HEK293 (cell line): ENCODE results near the gene HSDL1.

Experiments used
- BCL11A ChIP-seq: fragments of 450-650 bp; formaldehyde crosslinking; IDR thresholded peaks from 2 replicates; pipeline ENCODE4 v1.5.1; 2016; ENCODE audit warnings: low read depth, missing biosample characterization, missing genetic modification characterization
- FEZF1 ChIP-seq: fragments of 450-650 bp; formaldehyde crosslinking; IDR thresholded peaks from 2 replicates; pipeline ENCODE4 v1.5.1; 2016; ENCODE audit warnings: missing biosample characterization, missing genetic modification characterization
- PRDM4 ChIP-seq: fragments of 450-650 bp; formaldehyde crosslinking; IDR thresholded peaks from 2 replicates; pipeline ENCODE4 v1.5.1; 2017; ENCODE audit warnings: missing biosample characterization, missing genetic modification characterization
- WT1 ChIP-seq: fragments of 450-650 bp; formaldehyde crosslinking; IDR thresholded peaks from 2 replicates; pipeline ENCODE4 v1.5.1; 2016; ENCODE audit warnings: missing biosample characterization, missing genetic modification characterization
- YY1 ChIP-seq: fragments of 450-650 bp; formaldehyde crosslinking; IDR thresholded peaks from 2 replicates; pipeline ENCODE4 v1.5.1; 2018; ENCODE audit warnings: missing biosample characterization, missing genetic modification characterization
- ZNF549 ChIP-seq: fragments of 450-650 bp; IDR thresholded peaks from 2 replicates; pipeline ENCODE4 v1.5.1; 2018; ENCODE audit warnings: missing biosample characterization, missing genetic modification characterization, mild to moderate bottlenecking, inconsistent platforms, moderate library complexity
- ZNF658 ChIP-seq: fragments of 450-650 bp; formaldehyde crosslinking; IDR thresholded peaks from 2 replicates; pipeline ENCODE4; 2016; ENCODE audit warnings: missing biosample characterization, missing genetic modification characterization
- ZNF701 ChIP-seq: fragments of 450-650 bp; formaldehyde crosslinking; IDR thresholded peaks from 2 replicates; pipeline ENCODE4 v1.5.1; 2016; ENCODE audit warnings: missing biosample characterization, missing genetic modification characterization
- TF ChIP-seq, protein P1 (sequence below): fragments of 450-650 bp; formaldehyde crosslinking; IDR thresholded peaks from 2 replicates; pipeline ENCODE4 v1.5.1; 2016; ENCODE audit warnings: missing biosample characterization, missing genetic modification characterization
- TF ChIP-seq, protein P2 (sequence below): fragments of 450-650 bp; formaldehyde crosslinking; IDR thresholded peaks from 2 replicates; pipeline ENCODE4 v1.5.1; 2016; ENCODE audit warnings: missing biosample characterization, missing genetic modification characterization

GRCh38 chr16:84159007-84159406, 14.0 kb upstream of the HSDL1 start:
- TF ChIP-seq, protein P1, sequence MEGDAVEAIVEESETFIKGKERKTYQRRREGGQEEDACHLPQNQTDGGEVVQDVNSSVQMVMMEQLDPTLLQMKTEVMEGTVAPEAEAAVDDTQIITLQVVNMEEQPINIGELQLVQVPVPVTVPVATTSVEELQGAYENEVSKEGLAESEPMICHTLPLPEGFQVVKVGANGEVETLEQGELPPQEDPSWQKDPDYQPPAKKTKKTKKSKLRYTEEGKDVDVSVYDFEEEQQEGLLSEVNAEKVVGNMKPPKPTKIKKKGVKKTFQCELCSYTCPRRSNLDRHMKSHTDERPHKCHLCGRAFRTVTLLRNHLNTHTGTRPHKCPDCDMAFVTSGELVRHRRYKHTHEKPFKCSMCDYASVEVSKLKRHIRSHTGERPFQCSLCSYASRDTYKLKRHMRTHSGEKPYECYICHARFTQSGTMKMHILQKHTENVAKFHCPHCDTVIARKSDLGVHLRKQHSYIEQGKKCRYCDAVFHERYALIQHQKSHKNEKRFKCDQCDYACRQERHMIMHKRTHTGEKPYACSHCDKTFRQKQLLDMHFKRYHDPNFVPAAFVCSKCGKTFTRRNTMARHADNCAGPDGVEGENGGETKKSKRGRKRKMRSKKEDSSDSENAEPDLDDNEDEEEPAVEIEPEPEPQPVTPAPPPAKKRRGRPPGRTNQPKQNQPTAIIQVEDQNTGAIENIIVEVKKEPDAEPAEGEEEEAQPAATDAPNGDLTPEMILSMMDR: no peak
- TF ChIP-seq YY1 (tag by site-specific recombination): no peak
- no peak for TF ChIP-seq FEZF1 (tag by site-specific recombination)
- TF ChIP-seq, protein P2, sequence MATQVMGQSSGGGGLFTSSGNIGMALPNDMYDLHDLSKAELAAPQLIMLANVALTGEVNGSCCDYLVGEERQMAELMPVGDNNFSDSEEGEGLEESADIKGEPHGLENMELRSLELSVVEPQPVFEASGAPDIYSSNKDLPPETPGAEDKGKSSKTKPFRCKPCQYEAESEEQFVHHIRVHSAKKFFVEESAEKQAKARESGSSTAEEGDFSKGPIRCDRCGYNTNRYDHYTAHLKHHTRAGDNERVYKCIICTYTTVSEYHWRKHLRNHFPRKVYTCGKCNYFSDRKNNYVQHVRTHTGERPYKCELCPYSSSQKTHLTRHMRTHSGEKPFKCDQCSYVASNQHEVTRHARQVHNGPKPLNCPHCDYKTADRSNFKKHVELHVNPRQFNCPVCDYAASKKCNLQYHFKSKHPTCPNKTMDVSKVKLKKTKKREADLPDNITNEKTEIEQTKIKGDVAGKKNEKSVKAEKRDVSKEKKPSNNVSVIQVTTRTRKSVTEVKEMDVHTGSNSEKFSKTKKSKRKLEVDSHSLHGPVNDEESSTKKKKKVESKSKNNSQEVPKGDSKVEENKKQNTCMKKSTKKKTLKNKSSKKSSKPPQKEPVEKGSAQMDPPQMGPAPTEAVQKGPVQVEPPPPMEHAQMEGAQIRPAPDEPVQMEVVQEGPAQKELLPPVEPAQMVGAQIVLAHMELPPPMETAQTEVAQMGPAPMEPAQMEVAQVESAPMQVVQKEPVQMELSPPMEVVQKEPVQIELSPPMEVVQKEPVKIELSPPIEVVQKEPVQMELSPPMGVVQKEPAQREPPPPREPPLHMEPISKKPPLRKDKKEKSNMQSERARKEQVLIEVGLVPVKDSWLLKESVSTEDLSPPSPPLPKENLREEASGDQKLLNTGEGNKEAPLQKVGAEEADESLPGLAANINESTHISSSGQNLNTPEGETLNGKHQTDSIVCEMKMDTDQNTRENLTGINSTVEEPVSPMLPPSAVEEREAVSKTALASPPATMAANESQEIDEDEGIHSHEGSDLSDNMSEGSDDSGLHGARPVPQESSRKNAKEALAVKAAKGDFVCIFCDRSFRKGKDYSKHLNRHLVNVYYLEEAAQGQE (tag by site-specific recombination): no peak
- no peak for TF ChIP-seq BCL11A
- TF ChIP-seq ZNF549: no peak
- no peak for TF ChIP-seq WT1 (tag by site-specific recombination)
- TF ChIP-seq ZNF658: no peak
- TF ChIP-seq ZNF701 (tag by site-specific recombination): no peak
- TF ChIP-seq PRDM4 (tag by site-specific recombination): no peak
